ENCODE measurements around the gene MERTK.

Gene MERTK

DNA sequence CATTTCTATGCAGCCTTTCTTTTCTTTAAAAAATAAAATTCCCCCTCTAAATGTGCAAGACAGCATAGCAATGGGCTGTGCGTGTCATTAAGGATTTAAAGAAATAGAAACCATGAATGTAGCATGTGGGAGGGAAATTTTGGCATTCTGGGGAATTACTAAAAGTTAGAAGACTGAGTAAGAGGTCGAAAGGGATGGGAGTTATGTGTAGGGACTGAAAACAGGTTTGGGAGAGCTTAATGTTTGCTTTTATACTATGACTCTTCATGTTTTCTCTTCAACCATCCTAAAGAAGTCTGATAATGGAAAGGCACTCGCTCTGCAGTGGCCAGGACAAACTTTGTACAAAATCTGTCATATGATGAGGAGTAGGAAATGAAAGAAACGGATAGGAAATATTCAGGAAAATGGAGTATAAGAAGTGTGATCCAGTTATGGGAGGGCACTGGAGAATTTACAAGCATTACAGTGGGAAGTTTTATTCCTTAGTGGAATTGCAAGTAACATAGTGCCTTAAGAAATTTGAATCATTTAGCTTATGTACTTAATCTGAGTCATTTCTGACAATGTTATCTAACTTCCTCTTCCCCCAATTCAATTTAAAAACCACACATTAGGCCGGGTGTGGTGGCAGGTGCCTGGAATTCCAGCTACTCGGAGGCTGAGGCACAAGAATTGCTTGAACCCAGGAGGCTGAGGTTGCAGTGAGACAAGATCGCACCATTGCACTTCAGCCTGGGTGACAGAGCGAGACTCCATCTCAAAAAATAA is 177.3 kb downstream of the MERTK start:
- TF ChIP-seq ZNF274 (IDR thresholded peaks at IDR 0.05; ENCODE audit: low read depth, low read length), result no peak
- no peak overlapping the region for H3K4me3 ChIP-seq (ENCODE audit: low read length)

DNA sequence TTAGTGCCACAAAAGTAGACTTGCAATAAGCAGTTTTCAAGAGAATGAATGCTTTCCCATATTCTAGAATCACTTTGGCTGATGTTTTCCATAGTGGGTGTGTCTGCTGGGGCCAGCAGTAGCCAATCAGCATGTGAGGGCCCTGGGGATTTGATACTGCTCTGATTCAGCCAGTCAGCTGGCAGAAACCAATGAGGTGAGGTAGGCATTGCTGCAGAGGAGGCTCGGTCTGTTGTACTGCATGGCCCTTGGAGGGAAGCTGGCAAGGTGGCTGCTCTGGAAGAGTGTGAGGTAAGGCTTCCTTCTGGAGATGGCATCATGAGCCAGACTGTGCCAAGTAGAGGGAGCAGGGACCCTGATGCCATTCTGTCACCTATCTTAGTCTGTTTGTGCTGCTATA is 179.4 kb downstream of the MERTK start:
- TF ChIP-seq ZNF274 (IDR thresholded peaks at IDR 0.05; ENCODE audit: low read depth, low read length), result no peak
- no peak overlapping the region for H3K4me3 ChIP-seq (ENCODE audit: low read length)

All from GM08714 (cell line).